GM18520 (cell line): Measurements from ENCODE around the gene TRIM24.
"Not testable (repeated sequence)": the region's sequence is repeated elsewhere in the genome, so short reads cannot be mapped to it uniquely, and the experiment has no call there.

Experiments
- ATAC-seq: cut with Tn5 transposase; IDR thresholded peaks from one replicate; pipeline ENCODE4 v1.9.1; 2021; ENCODE audit not compliant: unreplicated experiment

Gene TRIM24

DNA sequence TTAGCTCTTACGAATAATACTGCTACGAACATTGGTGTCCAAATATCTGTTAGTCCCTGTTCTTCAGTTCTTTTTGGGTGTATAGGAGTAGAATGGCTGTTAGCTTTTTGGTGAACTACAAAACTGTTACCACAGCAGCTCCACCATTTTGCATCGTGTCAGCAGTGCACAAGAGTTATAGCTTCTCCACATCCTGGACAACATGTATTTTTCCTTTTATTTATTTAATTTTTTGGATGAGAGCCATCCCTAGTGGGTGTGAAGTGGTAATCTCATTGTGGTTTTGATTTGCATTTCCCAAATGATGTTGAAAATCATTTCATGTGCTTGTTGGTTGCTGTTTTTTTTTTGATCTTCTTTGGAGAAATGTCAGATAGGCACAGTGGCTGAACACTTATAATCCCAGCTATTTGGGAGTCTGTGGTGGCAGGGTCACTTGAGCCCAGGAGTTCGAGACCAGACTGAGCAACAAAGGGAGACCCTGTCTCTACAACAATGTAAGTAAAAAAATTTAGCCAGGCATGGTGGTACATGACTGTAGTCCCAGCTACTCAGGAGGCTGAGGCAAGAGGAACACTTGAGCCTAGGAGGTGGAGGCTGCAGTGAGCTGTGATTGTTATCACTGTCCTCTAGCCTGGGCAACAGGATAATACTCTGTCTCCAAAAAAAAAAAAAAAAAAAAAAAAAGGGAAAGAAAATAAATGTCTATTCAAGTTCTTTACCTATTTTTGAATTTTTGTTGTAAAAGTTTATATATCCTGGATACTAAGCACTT is 31.7 kb downstream of the TRIM24 start:
- ATAC-seq = no peak

- ATAC-seq = no peak
Measured at GRCh38 chr7:138492423-138492822, 32.4 kb downstream of the TRIM24 start.

DNA sequence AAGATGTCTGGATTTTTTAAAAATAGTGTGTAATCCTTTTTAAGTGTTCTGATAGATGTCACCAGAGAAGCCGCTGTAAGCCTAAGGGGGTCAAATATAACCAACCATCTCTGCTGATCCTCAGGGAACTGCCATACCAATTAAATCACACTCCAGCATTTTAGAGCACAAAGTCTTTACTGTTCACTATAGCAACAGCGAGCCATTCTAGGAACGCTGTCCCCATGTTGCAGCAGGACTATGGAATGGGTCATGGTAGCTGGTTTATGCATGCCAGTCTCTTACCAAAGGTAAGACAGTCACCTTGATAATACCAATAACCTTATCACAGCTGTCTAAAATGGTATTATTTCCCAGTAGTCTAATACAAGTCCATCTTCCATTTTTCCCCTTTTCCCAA is 33.5 kb downstream of the TRIM24 start:
- no peak for ATAC-seq

GRCh38 chr7:138495485-138495884 is 35.4 kb downstream of the TRIM24 start:
- ATAC-seq = no peak

DNA sequence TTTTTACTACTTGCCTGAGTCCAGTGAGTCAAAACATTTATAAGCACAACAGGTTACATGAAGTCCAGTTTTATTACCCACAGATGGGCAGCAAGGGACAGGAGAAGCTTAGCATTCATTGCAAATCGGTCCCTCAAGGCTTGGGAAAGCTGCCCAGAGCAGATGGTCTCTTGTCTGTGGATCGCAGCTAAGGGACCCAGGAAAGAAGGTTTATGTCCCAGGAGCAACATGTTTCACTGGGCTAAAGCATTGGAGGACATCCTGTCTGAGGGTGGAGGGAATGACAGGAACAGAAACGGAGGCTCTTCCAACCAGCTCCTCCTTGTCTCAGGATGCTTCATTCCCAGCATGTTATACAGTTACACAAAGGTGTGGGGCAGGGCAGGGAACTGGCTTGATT is 39.3 kb downstream of the TRIM24 start:
- no peak for ATAC-seq

- ATAC-seq = not testable (repeated sequence)
Measured at GRCh38 chr7:138500303-138500702, 40.2 kb downstream of the TRIM24 start.

- ATAC-seq = no peak
Measured at GRCh38 chr7:138500892-138501291, 40.8 kb downstream of the TRIM24 start.

DNA sequence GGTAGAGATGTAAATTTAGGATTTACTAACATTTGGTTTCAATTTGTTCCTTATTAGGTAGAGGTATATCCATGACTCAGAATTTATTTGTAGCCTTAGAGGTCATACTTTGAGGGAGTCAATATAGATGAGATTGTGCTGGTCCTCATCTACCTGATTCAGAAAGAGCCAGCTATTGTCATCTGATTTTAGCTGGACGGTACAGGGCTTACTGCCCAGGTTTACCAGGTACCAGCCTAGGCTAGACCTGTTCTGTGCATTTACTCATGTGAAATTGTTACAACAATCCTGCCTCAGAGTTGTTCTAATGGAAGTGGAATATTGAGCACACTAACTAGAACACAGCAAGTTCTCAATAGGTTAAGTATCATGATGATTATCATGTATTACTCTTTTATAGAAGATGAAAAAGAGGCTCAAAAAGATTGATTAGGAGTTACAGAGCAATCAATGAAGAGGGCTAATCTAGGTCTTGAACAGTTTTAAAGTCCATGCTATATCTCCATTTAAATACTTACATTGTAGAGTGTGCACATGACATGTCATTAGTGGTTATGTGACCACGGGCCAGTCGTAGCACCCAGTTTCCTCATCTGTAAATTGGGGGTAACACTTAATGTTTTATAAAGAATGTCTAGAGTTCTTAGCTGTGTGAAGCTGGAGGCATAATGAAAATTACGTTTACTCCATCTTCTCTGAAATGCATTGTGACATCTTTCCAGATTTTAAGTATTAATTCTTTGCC is 42.1 kb downstream of the TRIM24 start:
- ATAC-seq = no peak

DNA sequence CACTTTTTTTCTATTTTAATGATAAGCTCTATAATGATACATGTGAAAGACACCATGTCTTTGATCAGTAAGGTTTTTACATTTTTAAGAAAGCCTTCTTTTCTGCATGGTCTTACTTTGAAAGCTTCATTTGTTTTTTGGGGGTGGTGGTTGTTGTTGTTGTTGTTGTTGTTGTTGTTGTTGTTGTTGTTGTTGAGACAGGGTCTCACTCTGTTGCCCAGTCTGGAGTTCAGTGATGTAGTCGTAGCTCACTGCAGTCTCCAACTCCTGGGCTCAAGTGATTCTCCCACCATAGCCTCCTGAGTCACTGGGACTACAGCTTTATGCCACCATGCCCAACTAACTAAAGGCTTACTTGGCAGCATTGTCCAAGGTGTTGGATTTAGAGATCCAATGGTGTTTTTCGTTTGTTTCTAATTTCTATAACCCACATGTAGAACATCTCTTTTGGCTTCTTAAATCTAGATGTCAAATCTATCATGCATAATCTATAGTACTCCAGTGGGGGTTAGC is 45.4 kb downstream of the TRIM24 start:
- ATAC-seq = no peak

- ATAC-seq = no peak
Measured at GRCh38 chr7:138506764-138507163, 46.7 kb downstream of the TRIM24 start.

DNA sequence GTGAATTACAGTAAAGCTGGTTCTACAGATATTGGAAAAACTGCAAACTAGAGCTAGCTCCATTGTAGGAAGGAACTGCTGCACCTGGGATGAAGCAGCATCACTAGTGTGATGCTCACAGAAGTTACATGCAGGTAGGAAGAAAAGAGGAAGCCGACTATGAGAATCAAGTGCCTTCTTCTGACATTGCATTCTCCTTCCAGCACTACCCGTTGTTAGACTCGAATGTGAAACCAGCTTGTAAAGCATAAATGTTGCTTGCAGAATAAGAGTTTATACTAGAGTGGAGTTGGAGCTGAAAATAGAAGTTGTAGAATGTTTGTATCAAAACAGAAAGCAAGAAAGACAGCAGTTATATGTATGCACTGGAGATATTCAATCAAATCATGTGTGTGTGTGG is 49.9 kb downstream of the TRIM24 start:
- no peak for ATAC-seq

- no peak for ATAC-seq
Measured at GRCh38 chr7:138512092-138512858, 52.2 kb downstream of the TRIM24 start.

DNA sequence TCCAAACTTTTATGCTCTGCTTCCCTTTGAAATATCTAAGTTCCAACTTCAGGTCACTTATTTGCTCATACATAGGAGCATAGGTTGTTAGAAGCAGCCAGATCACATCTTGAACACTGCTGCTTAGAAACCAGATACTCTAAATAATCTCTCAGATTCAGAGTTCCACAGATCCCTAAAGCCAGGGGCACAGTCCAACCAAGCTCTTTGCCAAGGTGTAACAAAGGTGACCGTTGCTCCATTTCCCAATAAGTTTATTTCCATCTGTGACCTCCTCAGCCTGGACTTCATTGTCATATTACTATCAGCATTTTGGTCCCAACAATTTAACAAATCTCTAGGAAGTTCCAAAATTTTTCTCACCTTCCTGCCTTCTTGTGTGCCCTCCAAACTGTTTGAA is 52.8 kb downstream of the TRIM24 start:
- ATAC-seq = no peak

- ATAC-seq = no peak
Measured at GRCh38 chr7:138513344-138513871, 53.3 kb downstream of the TRIM24 start.

GRCh38 chr7:138514044-138514443 is 54.0 kb downstream of the TRIM24 start:
- no peak for ATAC-seq

DNA sequence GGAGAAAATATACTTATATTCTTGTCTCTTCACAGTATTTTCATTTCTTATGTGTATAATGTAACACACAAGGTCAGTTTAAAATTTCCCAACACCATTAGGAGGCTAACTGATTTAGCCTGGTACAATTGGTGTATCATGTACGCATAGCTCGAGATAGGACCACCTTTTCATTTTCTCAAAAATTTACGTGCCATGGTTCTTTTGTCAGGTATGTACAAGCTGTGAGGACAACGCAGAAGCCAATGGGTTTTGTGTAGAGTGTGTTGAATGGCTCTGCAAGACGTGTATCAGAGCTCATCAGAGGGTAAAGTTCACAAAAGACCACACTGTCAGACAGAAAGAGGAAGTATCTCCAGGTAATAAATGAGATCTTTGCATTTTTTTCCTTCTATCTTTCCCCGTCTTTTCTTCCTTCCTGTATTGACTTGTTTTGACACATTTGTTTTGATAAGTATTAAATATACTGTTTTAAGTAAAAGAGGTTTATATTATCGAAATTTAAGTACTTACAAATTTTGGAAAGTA is 55.0 kb downstream of the TRIM24 start:
- ATAC-seq = peak; percentile 56

- no peak for ATAC-seq
Measured at GRCh38 chr7:138519061-138519798, 59.2 kb downstream of the TRIM24 start.

- no peak for ATAC-seq
Measured at GRCh38 chr7:138520742-138521141, 60.7 kb downstream of the TRIM24 start.

- no peak for ATAC-seq
Measured at GRCh38 chr7:138521837-138522461, 61.9 kb downstream of the TRIM24 start.

DNA sequence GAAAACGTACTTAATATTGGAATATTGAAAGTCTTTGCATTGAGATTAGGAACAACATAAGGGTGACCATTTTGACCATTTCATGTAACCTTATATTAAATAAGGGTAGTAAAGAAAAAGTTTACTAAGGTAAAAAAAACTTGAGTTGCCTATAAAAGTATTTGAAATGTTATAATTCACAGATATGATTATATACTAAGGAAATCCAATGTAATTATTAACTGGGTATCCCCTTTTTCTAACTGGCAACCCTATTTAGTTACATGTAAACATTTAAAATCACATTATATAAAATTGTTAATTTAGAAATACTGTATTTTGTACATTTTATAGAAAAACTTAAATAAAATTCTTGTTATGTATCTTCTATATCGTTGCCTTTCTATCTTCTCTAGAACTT is 64.2 kb downstream of the TRIM24 start:
- ATAC-seq = no peak
